VCaP (cell line): ENCODE data around the gene RRBP1.

Experiments used
- H3K27ac ChIP-seq: fragments of 450-650 bp; 2 replicates; pipeline ENCODE4 v1.5.1; 2017
- CTCF ChIP-seq: fragments of 450-650 bp; conservative IDR thresholded peaks from 2 replicates; pipeline ENCODE4 v1.5.1; 2017; ENCODE audit warnings: mild to moderate bottlenecking, moderate library complexity

The RRBP1 gene

GRCh38 chr20:17725094-17725835 lies 43.2 kb upstream of the RRBP1 start:
- H3K27ac ChIP-seq, result no peak overlapping the region
- no peak for TF ChIP-seq CTCF

GRCh38 chr20:17723301-17723691 lies 41.3 kb upstream of the RRBP1 start:
- no peak overlapping the region for H3K27ac ChIP-seq
- no peak for TF ChIP-seq CTCF

- no peak for TF ChIP-seq CTCF
These were observed 40.7 kb upstream of the RRBP1 start for GRCh38 chr20:17722493-17723300.

GRCh38 chr20:17721802-17722486 lies 39.9 kb upstream of the RRBP1 start:
- H3K27ac ChIP-seq, result no peak overlapping the region
- TF ChIP-seq CTCF, result peak; percentile 18; the same call in 1 of the 2 replicates

More at GRCh38 chr20:17722493-17723300, 40.7 kb upstream of the RRBP1 start:
- no peak overlapping the region for H3K27ac ChIP-seq

GRCh38 chr20:17720755-17721154 lies 38.7 kb upstream of the RRBP1 start:
- TF ChIP-seq CTCF, result no peak
- no peak overlapping the region for H3K27ac ChIP-seq

- H3K27ac ChIP-seq, result no peak overlapping the region
- TF ChIP-seq CTCF, result no peak
These were observed 34.3 kb upstream of the RRBP1 start for GRCh38 chr20:17716331-17716730.

GRCh38 chr20:17715075-17715474 lies 33.0 kb upstream of the RRBP1 start:
- TF ChIP-seq CTCF, result no peak
- H3K27ac ChIP-seq, result no peak overlapping the region
